ENCODE results near the gene GOLGA6D. TPM values are rescaled to one million over a fixed set of nuclear protein-coding genes. Genes with fewer than 3 reads are reported as not detected.
"Not testable (repeated sequence)": the region's sequence is repeated elsewhere in the genome, so short reads cannot be mapped to it uniquely, and the experiment has no call there.

GOLGA6D gene
- total RNA-seq, 1 donor from 2014 or later: not detected

DNA sequence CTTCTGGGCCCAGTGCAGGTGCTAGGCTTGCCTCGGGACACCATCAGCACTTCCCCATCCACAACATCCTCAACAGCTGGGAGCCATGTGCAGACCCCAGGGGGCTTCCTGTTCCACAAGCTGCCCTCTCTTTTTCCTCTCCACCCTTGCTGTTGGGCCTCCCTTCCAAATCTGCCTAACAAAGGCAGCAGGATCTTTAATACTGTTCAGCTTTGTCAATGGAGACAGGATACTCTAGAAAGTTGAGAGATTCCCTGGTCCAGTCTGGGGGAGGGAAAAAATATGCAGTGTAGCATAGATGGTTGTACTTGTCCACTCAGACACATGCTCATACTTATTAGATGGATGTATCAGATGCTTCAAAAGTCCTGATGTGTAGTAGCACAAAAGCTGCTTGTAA lies 4.1 kb upstream of the GOLGA6D start:
- DNase-seq (ENCODE audit: low spot score in 2 of 2); FAIRE-seq: not testable (repeated sequence)

DNA sequence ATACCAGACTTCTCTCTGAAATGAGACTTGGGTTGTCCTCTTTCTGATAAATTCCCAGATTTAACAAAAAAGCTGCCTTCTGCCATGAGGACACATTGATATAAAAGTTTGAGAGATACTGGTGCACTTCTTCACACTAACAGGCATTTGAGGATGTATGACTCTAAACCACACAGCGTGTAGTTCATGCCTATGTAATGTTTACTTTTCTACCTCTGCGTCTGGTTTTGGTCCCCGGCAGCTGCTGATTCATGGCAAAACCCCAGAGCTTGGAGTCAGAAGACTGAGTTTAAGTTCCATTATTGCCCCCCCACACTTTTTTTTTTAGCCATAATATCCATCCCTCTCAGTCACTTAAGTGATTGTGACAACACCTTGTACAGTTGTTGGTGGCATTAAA lies 1.5 kb downstream of the GOLGA6D start:
- FAIRE-seq; DNase-seq (ENCODE audit: low spot score in 2 of 2): not testable (repeated sequence)

DNA sequence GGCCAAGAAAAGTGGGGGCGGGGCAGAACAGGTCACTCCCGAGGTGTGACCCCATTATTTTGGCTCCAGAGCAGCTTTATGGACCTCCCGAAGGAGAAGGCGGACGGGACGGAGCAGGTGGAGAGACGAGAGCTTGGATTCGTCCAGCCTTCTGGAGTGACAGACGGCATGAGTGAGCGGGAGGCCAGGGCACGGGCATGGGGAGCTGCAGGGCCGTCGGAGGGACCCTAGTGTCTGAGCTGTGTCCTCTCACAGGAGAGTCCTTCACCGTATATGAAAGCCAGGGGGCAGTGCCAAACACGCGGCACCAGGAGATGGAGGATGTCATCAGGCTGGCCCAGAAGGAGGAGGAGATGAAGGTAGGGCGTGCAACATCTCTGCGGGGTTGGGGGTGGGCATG lies 11.0 kb downstream of the GOLGA6D start:
- DNase-seq (ENCODE audit: low spot score in 2 of 2); FAIRE-seq: not testable (repeated sequence)

DNA sequence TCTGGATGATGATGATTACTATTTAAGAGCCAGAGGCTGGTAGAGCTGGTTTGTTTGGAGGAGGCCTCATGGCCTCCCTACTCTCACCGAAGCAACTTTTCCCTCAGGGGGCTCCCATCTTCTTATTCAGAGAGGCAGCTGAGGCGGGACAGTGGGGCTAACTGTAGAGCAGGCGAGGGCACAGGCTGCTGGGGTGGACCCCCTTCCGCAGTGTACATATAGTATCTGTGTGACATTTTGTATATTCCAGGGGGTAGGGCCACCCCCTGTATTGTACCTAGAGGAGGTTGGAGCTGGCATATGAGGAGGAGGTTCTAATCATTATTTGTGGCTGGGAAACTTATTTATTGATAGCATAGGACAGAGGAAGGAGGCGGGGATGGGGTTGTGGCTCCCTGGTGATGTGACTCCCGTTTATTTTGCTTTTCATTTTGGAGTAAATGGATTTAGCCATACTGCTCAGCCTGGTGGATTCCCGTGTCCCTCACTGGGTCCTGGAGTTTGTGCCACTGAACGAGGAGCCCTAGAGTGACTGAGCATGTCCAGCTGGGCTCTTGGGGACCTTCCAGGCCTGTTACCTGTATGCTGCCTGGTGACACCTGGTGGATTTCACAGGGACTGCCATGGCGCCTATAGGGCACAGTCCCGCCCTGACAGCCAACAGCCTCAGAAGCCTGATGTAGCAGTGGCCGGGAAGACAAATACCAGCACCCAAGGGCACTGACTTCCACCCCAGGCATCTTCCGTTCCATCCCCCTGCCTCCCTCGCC lies 16.1 kb downstream of the GOLGA6D start:
- FAIRE-seq; DNase-seq (ENCODE audit: low spot score in 2 of 2): not testable (repeated sequence)

DNA sequence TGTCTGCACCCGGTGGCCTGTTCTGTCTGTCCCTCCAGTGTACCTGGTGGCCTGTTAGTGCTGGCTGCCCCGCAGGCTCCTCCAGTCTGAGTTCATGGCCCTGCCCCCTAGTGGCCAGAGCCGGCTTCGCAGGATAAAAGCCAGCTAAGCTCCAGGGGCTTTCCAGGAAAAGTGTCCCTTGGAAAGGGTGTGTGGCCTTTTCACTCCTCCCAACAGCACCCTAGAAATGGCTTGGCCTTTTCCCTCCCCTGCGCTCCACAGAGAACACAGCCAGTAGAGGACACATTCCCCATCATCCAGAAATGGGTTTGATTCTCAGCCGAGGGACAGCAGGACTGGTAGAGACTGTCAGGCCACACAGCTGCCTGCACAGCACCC lies 16.7 kb downstream of the GOLGA6D start:
- DNase-seq (ENCODE audit: low spot score in 2 of 2); FAIRE-seq: not testable (repeated sequence)

DNA sequence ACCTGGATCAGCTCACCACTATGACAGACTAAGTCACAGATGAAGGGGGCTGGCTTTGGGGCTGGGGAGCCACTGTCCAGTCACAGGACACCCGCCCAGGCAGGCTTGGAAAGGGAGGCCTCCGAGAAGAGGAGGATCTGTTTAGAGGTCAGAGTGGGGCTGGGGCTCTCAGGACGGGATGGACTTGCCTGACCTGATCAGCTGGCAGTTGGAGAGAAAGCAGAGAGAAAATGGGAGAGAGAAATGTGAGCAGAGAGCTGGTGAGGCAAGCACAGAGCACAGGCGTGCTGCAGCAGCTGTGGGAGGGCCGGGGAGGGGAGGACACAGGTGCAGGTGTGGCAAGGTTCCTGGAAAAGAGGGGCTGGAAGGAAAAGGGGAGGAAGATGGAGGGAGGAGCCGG lies 17.4 kb downstream of the GOLGA6D start:
- not testable (repeated sequence) for DNase-seq (ENCODE audit: low spot score in 2 of 2); FAIRE-seq

DNA sequence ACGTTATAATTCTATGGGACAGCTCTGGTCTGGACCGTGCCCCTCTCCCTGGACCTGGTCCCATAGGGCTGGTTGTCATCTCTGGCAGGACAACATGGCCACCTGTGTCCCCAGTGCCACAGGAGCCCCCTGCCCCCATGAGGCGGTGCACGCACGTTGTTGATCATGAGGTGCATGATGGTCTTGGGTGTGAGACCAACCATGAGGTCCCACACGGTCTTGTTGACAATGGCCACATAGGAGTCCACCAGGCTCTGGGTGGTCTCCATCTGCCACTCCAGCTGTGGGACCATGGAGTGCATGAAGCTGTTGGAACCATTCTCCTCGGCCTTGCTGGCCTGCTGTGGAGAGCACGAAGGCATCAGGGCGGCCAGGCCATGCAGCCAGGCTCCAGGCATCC lies 19.7 kb downstream of the GOLGA6D start:
- FAIRE-seq (no peak), DNase-seq (ENCODE audit: low spot score in 2 of 2) (no peak)

DNA sequence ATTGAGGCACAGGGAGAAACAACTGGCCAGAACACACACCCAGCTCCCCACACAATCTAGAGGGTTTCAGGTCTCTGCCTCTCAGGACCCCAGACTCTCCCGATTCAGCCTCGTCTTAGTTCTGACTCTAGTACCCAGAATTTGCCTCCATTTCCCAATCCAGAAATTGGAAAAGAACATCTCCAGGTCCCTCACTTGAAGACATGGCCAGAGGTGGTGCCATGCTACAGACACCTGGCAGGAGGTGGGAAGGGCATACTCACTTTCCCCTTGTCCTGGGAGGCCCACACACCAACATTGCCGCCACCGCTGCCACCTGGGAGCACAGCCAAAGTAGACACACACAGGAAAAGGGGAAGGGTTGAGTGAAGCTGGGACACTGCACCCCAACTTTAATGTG lies 20.1 kb downstream of the GOLGA6D start:
- not testable (repeated sequence) for FAIRE-seq; DNase-seq (ENCODE audit: low spot score in 2 of 2)

DNA sequence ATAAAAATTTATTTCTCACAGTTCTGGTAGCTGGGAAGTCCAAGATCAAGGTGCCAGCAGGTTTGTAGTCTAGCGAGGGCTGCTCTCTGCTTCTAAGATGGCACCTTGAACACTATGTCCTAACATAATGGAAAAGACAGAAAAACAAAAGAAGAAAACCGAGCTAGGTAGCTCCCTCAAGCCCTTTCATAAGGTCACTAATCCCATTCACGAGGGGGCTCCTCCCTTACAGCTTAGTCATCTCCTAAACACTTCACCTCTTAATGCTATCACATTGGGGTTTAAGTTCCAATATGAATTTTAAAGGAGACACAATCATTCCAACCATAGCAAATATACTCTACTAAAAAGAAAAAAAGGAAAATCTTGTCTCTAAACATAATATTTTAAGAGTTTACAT lies 23.6 kb downstream of the GOLGA6D start:
- no peak for DNase-seq (ENCODE audit: low spot score in 2 of 2)

DNA sequence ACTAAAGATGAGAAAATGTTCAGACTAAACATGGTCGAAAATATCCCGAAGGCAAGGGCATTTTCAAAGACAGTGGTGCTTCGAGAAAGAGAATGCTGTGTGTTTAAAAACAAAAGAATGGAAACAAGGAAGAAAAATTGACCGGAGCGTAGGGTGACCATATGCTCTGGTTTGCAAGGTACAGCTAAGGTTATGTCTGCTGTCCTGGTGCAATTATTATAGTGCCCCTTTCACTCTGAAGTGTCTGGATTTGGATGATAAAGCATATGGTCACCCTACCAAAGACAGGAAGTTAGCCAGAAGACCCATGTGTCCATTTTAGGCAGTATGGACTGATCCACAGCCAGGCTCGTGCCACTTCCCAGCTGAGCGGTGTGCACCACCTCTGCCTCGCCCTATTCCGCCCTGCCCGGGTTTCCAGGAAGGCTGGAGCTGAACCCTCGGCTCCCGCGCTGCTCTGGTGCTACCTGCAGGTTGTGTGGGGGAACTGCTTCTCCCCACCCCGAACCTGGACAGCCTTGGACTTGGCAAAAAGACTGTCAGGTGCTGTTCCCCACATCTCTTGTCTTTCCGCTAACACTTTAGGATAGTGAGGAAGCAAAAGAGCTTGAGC lies 25.2 kb downstream of the GOLGA6D start:
- no peak for FAIRE-seq
- no peak for DNase-seq (ENCODE audit: low spot score in 2 of 2)

More for the DNA sequence above, 23.6 kb downstream of the GOLGA6D start:
- FAIRE-seq: no peak

DNA sequence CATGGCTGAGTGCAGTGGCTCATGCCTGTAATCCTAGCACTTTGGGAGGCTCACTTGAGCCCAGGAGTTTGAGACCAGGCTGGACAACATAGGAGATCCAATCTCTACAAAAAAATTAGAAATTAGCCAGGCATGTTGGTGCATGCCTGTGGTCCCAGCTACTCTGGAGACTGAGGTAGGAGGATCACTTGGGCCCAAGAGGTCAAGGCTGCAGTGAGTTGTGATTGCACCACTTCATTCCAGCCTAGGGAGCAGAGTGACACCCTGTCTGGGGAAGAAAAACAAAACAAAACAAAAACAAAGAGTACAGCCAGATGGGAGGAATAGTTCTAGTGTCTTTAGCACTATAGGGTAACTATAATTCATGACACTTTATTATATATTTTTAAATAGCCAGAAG lies 27.1 kb downstream of the GOLGA6D start:
- DNase-seq (ENCODE audit: low spot score in 2 of 2) (no peak), FAIRE-seq (no peak)

DNA sequence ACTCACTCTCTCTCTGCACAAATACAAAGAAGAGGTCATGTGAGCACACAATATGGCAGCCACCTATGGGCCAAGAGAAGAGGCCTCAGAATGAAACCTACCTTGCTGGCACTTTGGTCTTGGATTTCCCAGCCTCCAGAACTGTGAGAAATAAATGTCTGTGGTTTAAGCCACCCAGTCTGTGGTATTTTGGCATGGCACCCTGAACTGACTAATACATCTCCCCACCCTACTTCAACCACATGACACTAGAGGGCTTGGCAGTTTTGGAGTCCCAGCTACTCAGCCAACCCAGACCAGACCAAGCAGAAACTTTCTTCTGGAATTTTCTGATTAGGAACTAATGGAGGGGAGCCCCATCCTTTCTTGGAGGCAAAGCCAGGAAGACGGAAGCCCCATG lies 29.9 kb downstream of the GOLGA6D start:
- not testable (repeated sequence) for DNase-seq (ENCODE audit: low spot score in 2 of 2); FAIRE-seq

DNA sequence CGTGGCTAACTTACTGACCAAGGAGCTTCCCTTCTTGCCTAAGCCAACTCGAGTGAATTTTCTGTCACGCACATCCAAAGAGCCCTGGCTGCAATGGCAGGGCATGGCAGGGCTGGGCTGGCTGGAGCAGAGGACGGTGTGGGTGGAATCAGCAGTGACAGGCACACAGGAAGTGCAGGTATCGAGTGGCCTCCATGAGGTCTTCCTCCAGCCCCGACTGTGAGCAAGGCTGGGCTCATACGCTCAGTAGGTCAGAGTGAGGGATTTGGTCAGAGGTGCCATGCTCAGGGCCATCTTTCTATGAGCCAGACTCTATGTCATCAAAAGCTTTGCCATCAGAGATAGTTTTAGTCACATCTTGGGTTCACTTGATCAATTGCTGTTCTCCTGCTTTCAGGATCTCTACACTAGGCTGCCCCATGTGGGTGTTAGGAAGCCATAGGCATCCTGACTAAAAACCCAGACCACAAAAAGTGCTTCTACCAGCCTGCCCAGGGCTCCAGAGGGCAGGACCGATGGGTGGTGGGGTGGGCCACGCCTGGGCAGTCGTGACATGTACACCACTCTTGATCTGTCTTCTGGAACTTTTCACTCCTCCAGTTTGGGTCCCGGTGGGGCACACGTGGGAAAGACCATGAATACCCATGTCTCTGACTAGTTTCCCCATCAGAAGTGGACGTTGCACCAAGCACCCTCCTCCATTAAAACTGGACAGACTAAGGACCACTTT lies 30.6 kb downstream of the GOLGA6D start:
- DNase-seq (ENCODE audit: low spot score in 2 of 2): no peak
- no peak for FAIRE-seq

DNA sequence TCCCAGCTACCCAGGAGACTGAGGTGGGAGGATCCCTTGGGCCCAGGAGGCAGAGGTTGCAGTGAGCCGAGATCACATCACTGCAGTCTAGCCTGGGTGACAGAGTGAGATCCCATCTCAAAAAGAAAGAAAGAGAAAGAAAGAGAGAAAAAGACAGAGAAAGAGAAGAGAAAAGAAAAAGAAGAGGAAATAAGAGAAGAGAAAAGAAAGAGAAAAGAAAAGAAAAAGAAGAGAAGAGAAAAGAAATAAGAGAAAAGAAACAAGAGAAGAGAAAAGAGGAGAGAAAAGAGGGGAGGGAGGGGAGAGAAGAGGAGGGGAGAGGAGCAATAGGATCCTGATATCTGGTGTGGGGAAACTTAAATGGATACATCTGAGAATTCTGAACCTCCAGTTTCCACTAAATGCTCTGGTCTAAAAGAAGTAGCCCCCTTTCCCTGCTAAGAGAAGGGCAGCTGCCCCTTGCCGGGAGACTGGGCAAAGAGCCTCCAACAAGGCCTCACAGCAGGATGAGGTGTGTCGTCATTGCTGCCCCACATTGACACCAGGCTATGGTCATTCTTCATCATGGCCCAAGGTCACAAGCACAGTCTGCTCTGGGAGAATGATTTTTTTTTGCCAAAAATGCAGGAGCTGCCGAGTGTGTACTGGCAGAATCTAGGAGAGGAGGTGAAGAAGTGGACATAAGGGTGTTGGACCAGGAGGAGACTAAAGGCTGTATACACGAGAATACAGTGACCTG lies 32.1 kb downstream of the GOLGA6D start:
- FAIRE-seq: no peak

DNA sequence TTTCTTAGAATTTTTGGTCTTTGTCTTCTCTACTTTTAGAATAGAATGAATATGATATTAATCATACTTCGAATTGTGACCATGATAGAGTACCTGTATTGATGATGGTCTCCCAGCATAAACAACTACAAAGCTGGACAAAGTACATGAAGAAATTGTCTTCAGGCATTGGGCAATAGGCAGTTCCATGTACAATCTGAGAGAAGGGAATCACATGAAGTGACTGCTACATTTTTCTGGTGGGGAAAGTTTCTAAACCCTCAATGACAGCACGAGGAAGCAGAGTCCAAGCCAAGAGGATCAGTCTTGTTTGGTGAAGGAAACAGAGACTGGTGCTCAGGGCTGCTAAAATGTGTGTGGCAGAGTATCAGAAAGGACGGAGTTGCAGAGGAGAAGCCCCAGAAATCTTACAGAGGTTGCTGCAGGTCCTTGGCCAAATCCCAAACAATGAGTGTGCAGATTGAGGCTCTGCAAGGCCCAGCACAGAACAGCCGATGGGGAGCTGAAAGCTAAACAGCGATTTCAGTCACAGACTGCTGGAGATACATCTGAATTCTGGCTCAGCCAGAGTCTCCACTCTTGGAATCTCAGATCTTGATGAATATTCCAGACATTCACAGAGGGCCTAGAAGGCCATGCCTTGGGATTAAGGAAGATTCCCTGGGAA lies 36.7 kb downstream of the GOLGA6D start:
- FAIRE-seq; DNase-seq (ENCODE audit: low spot score in 2 of 2): not testable (repeated sequence)

More for the DNA sequence above, 32.1 kb downstream of the GOLGA6D start:
- no peak for DNase-seq (ENCODE audit: low spot score in 2 of 2)

DNA sequence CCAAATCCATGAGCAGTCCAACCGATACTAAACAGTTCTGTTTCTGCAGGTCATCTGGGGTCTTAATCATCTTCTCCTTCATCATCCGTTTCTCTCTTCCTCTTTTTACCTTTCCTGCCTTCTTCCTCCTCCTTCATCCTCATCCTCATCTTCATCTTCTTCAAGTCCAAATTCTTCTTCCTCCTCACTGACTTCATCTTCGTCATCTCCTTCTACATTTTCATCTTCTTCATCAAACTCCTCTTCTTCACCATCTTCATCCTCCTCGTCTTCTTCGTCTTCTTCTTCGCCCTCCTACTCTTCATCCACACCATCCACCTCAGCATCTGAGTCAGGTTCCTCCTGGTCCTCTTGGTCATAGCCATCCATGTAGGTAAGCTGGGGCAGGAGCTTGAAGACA lies 39.1 kb downstream of the GOLGA6D start:
- DNase-seq (ENCODE audit: low spot score in 2 of 2) (no peak), FAIRE-seq (no peak)

DNA sequence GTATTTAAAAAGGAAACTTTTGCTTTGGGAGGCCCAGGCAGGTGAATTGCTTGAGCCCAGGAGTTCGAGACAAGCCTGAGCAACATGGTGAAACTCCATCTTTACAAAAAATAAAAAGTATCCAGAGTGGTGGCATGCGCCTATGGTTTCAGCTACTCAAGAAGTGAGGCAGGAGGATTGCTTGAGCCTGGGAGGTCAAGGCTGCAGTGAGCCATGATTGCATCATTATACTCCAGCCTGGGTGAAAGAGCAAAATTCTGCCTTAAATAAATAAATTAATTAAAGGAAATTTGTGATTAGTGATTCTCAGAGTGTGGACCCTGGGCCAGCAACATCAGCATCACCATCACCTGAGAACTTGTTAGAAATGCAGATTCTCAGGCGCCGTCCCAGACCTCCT lies 43.3 kb downstream of the GOLGA6D start:
- FAIRE-seq: no peak

DNA sequence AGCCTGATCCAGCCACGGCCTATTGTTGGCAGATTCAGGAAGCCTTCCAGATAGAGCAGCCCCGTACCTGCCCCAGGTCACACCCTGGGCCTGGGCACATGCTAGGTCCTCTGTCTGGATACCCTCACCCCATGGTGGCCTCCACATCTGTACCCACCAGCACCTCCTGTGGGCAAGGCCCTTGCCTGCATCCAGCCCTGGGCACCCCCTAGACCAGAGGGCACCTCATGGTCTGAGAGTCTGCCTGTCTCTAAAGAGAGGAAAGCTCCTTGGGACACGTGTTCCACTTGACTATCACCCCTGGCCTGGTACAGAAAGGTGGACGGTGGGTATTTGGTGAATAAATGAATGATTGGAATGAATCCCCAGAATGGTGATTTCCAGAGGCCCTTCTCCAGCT lies 44.4 kb downstream of the GOLGA6D start:
- FAIRE-seq (no peak), DNase-seq (ENCODE audit: low spot score in 2 of 2) (no peak)

More for the DNA sequence above, 43.3 kb downstream of the GOLGA6D start:
- DNase-seq (ENCODE audit: low spot score in 2 of 2): no peak

DNA sequence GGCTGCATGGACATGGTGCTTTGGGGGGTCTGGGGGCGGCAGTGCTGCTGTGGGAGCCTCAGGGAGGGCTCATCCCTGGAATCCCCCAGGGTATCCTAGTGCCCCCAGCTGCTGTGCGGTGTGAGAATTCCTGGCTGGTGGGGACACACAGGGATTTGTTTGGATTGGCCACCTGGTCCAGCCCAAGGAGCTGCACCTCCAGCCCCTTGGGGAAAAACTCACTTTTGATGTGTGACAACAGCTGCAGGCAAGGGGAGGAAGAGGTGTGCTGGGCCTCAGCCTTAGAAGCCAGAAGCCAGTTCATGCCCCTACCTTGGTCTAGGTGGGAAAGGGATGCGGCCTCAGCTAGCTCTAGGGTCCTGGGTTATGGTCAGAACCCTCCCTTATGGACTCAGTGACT lies 44.9 kb downstream of the GOLGA6D start:
- DNase-seq (ENCODE audit: low spot score in 2 of 2) (no peak), FAIRE-seq (no peak)
